ENCODE measurements around the gene DNAJA3.

GRCh38 chr16:4454623-4455022 lies 29.0 kb downstream of the DNAJA3 start:
- TF ChIP-seq ISL1 (CRISPR knock-in tag; IDR thresholded peaks at IDR 0.05), result no peak
- no peak for TF ChIP-seq TCF4 (CRISPR knock-in tag; IDR thresholded peaks at IDR 0.05; ENCODE audit: borderline replicate concordance)
- TF ChIP-seq CREB5 (CRISPR knock-in tag; IDR thresholded peaks at IDR 0.05; ENCODE audit: low read depth), result no peak
- no peak for TF ChIP-seq TSHZ2 (CRISPR knock-in tag; IDR thresholded peaks at IDR 0.05)
- no peak for TF ChIP-seq SNAI2 (CRISPR knock-in tag; IDR thresholded peaks at IDR 0.05)
- no peak for TF ChIP-seq ZC3H10 (CRISPR knock-in tag; IDR thresholded peaks at IDR 0.05)
- no peak for TF ChIP-seq ZNF70 (CRISPR knock-in tag; IDR thresholded peaks at IDR 0.05)
